PC-9 (cell line): ENCODE measurements around the gene LANCL1.

Experiments used
- CTCF ChIP-seq: fragments of 200-600 bp; sonication (generic); conservative IDR thresholded peaks from 2 replicates; pipeline ENCODE4 v1.6.1; 2017; ENCODE audit warnings: mixed run types, antibody characterized with exemption, mild to moderate bottlenecking, moderate library complexity
- EZH2 ChIP-seq: fragments of 200-600 bp; sonication (generic); IDR thresholded peaks from 2 replicates; pipeline ENCODE4 v1.8.0; 2017; ENCODE audit warnings: antibody characterized with exemption, low read depth

GRCh38 chr2:210477496-210477895, 937 bp upstream of the LANCL1 start:
- TF ChIP-seq CTCF (no peak), EZH2 (no peak)
